Measurements from ENCODE around the gene GRWD1. TPM values are rescaled to one million over a fixed set of nuclear protein-coding genes. Genes with fewer than 3 reads are reported as not detected.

The GRWD1 gene
- total and polyA plus RNA-seq, 7 donors: 24.2 to 53.7 (median 42.0) TPM

DNA sequence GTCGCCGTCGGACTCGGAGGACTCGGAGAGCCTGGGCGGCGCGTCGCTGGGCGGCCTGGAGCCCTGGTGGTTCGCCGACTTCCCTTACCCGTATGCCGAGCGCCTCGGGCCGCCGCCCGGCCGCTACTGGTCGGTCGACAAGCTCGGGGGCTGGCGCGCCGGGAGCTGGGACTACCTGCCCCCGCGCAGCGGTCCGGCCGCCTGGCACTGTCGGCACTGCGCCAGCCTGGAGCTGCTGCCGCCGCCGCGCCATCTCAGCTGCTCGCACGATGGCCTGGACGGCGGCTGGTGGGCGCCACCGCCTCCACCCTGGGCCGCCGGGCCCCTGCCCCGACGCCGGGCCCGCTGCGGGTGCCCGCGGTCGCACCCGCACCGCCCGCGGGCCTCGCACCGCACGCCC is 2.5 kb upstream of the GRWD1 start:
- Histone ChIP-seq H3K4me1 (peaks cover 19% of the 10 kb centered on the region), H3K36me3 (ENCODE audit: insufficient read depth in 1 of 2, low read depth in 1 of 2) (peaks cover 0 to 14% of the 10 kb centered on the region in 2 donors), H3K9me3 (no peaks in the 10 kb centered on the region), H3K27ac (no peak overlapping the region), H3K4me3 (peak overlapping the region; percentile 45), H3K27me3 (ENCODE audit: insufficient read depth in 3 of 3, low read length in 2 of 3) (peaks cover 0 to 40% (median 17%) of the 10 kb centered on the region in 3 donors)
- intact Hi-C loops (cut with DNase I): no loop called here
- no peak for TF ChIP-seq CTCF (IDR thresholded peaks at IDR 0.05)
- DNase-seq (no peak), ATAC-seq (no peak)
- 2 to 3% (median 3%) methylated on average over 28 to 60 of the region's 60 CpGs for WGBS, 3 donors

DNA sequence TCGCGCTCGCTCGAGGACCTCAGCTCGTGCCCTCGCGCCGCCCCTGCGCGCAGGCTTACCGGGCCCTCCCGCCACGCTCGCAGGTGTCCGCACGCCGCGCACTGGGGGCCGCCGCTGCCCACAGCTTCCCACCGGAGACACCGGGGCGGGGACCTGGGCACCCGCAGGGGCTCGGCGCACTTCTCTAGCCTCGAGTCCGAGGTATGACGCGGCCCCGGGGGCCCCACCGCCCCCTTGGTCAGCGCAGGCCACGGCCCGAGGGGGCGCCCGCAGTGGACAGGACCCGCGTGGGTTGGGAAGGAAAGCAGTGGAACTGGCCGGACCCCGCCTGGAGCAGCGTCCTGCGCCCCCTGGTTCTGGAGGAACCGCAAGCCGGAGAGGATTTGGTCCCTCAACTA is 2.1 kb upstream of the GRWD1 start:
- DNase-seq: no peak
- WGBS, 3 donors: 5 to 7% (median 6%) methylated on average over 22 to 45 of the region's 45 CpGs
- peak overlapping the region; percentile 97 for H3K4me3 ChIP-seq

DNA sequence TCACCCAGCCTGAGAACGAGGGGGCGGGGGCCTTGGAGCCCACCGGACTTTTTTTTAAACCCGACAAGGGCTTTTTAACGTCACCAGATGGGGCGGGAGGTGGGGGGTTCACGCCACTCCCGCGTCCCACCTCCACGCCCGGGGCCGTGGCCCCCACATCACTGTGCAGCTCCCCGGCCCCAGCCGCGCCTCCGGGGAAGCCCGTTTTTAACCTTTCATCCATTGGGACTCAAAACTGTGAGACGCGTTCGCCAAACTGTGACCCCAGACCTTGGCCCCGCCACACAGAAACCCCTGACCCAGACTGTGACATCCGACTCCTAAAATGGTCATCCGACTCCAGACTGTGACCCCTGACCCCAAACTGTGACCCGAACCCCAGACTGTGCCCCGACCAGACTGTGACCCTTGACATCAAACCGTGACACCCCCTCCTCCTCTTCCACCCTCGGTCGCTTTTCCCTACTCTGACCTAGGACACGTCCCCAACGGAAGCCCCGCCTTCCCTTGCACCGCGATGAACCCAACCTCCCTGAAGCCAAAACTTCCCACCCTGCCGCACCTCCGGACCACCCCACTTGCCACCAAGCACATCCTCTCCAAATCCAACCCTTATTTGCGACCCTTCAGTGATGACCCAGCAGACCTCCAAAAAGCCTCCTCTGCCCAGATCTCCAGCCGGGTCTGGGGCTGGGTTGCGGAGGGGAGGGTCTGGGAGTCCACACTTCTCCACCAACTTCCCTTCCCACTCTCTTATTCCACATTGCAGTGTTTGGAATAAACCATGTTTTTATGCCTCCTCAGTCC is 1.5 kb upstream of the GRWD1 start:
- 9 to 13% (median 11%) methylated on average over 36 to 38 of the region's 38 CpGs for WGBS, 3 donors
- H3K4me3 ChIP-seq: peak overlapping the region; percentile 97
- H3K9me3 ChIP-seq: no peaks in the 10 kb centered on the region
- H3K4me1 ChIP-seq: peaks cover 19% of the 10 kb centered on the region
- no peak for ATAC-seq
- no peak for TF ChIP-seq CTCF (IDR thresholded peaks at IDR 0.05)
- intact Hi-C loops (cut with DNase I): no loop called here
- peaks cover 4 to 25% of the 10 kb centered on the region in 2 donors for H3K36me3 ChIP-seq (ENCODE audit: insufficient read depth in 1 of 2, low read depth in 1 of 2)
- no peak for DNase-seq
- H3K27ac ChIP-seq: peak overlapping the region; percentile 94
- peaks cover 0 to 37% (median 17%) of the 10 kb centered on the region in 3 donors for H3K27me3 ChIP-seq (ENCODE audit: insufficient read depth in 3 of 3, low read length in 2 of 3)

More for the DNA sequence above, 2.1 kb upstream of the GRWD1 start:
- no peak for TF ChIP-seq CTCF (IDR thresholded peaks at IDR 0.05)
- H3K27me3 ChIP-seq (ENCODE audit: insufficient read depth in 3 of 3, low read length in 2 of 3): peaks cover 0 to 37% (median 17%) of the 10 kb centered on the region in 3 donors
- intact Hi-C loops (cut with DNase I): no loop called here
- no peak overlapping the region for H3K27ac ChIP-seq
- ATAC-seq: no peak
- no peaks in the 10 kb centered on the region for H3K9me3 ChIP-seq
- peaks cover 4 to 19% of the 10 kb centered on the region in 2 donors for H3K36me3 ChIP-seq (ENCODE audit: insufficient read depth in 1 of 2, low read depth in 1 of 2)
- peaks cover 19% of the 10 kb centered on the region for H3K4me1 ChIP-seq

GRCh38 chr19:48444936-48445200 is 915 bp upstream of the GRWD1 start:
- Histone ChIP-seq H3K4me1 (peaks cover 19% of the 10 kb centered on the region), H3K4me3 (peak overlapping the region; percentile 97), H3K9me3 (no peaks in the 10 kb centered on the region), H3K27ac (peak overlapping the region; percentile 94), H3K36me3 (ENCODE audit: insufficient read depth in 1 of 2, low read depth in 1 of 2) (peaks cover 4 to 30% of the 10 kb centered on the region in 2 donors), H3K27me3 (ENCODE audit: insufficient read depth in 3 of 3, low read length in 2 of 3) (peaks cover 0 to 32% (median 17%) of the 10 kb centered on the region in 3 donors)
- ATAC-seq: no peak
- TF ChIP-seq CTCF (IDR thresholded peaks at IDR 0.05): no peak
- intact Hi-C loops (cut with DNase I): no loop called here
- no peak for DNase-seq
- WGBS, 3 donors: 18 to 28% (median 22%) methylated on average over 3 of the region's 3 CpGs

DNA sequence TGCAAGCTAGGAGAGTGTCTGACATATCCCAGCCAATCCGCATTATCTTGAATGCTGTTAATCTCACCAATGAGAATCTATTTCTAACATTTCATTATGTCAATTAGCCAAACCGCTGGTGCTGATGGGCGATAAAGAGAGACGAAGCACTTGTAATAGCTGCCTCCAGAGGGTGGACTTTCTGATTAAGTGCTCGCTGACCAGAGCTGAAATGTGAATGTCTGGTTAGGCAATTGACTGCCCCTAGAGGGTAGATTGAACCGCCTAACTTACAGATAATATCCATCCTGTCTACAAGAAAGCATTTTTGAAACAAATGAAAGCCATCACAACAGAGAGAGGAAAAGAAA is 552 bp upstream of the GRWD1 start:
- ATAC-seq (peak; percentile 63 to 77 (median 70)), DNase-seq (no peak)
- peak overlapping the region; percentile 94 for H3K27ac ChIP-seq
- peak; percentile 45 for TF ChIP-seq CTCF (IDR thresholded peaks at IDR 0.05)
- no peaks in the 10 kb centered on the region for H3K9me3 ChIP-seq
- peaks cover 4 to 34% of the 10 kb centered on the region in 2 donors for H3K36me3 ChIP-seq (ENCODE audit: insufficient read depth in 1 of 2, low read depth in 1 of 2)
- peak overlapping the region; percentile 97 for H3K4me3 ChIP-seq
- peaks cover 0 to 29% (median 17%) of the 10 kb centered on the region in 3 donors for H3K27me3 ChIP-seq (ENCODE audit: insufficient read depth in 3 of 3, low read length in 2 of 3)
- WGBS, 3 donors: 2 to 7% (median 3%) methylated on average over 6 of the region's 6 CpGs
- intact Hi-C loops (cut with DNase I): no loop called here
- H3K4me1 ChIP-seq: peaks cover 19% of the 10 kb centered on the region
